AG04450 (cell line): ENCODE results near the gene LSM7. TPM values are rescaled to one million over a fixed set of nuclear protein-coding genes. Genes with fewer than 3 reads are reported as not detected.

Experiments
- CTCF ChIA-PET: fragments of 300-600, 350-600 bp; formaldehyde crosslinking; extraction: SDS; loops from one replicate; lab custom pipeline; 2022; ENCODE audit warnings: antibody characterized with exemption, inconsistent platforms; lab: Charles Lee
- POLR2A ChIA-PET: fragments of 350-600 bp; formaldehyde crosslinking; extraction: SDS; loops from one replicate; lab custom pipeline; 2021; ENCODE audit warnings: antibody characterized with exemption, inconsistent platforms; lab: Yijun Ruan, JAX
- DNase-seq: peaks from one replicate; pipeline ENCODE4 v3.0.0-alpha.2; 2011; ENCODE audit warnings: low read depth, low spot score
- H3K27ac ChIP-seq: one replicate; pipeline ENCODE4 v1.5.1; 2012; ENCODE audit warnings: low read depth, low read length, control low read depth
- H3K27me3 ChIP-seq: one replicate; pipeline ENCODE4 v1.6.0; 2012; ENCODE audit warnings: low read length; ENCODE audit not compliant: control insufficient read depth, insufficient read depth
- H3K4me3 ChIP-seq: 2 replicates; pipeline ENCODE4 v1.5.1; 2011; ENCODE audit warnings: mild to moderate bottlenecking, low read depth, low read length, control low read depth
- H3K9me3 ChIP-seq: 2 replicates; pipeline ENCODE4 v1.5.1; 2012; ENCODE audit warnings: low read length; ENCODE audit not compliant: control insufficient read depth, insufficient read depth
- CTCF ChIP-seq: IDR thresholded peaks from 2 replicates; pipeline ENCODE4 v1.5.1; 2011; ENCODE audit warnings: low read depth, low read length, control low read depth, inconsistent platforms
- polyA plus RNA-seq: library from polyadenylated mRNA; depleted of rRNA; stranded (reverse); fragments of >200 nt; gene quantifications from 2 replicates; pipeline ENCODE4 v1.2.3, GENCODE V29; 2011

LSM7 gene
- polyA plus RNA-seq, 1 experiment = 137 TPM

DNA sequence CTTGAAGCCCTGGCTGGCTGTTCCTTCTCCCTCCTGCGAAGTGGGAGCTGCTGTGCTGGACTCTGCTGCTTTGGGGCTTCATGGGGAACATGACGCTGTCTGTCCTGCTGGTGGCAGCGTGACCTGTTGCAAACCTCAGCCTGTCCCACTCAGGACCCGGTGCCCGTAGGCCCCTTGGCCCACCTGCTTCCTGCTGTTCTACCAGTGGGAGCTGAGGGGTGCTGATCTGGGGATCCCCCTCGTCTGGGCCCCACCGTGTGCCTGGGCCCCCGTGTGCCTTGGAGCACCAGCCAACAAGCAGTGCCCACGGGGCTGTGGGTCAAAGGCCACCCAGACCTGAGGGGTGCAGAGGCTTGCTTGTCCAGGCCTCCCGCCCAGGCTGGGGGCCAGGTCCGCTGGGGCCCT is 5.4 kb upstream of the LSM7 start:
- POLR2A ChIA-PET = no interaction called here
- CTCF ChIA-PET = interaction anchor here (0.6 kb wide), 1 partner anchor 40 kb away, joined by 3 read pairs; no protein-coding TSS in a partner anchor
- DNase-seq = no peak
- Histone ChIP-seq H3K4me3 (no peak overlapping the region), H3K27ac (no peak overlapping the region), H3K9me3 (peaks cover 17% of the 10 kb centered on the region), H3K27me3 (no peaks in the 10 kb centered on the region)
- TF ChIP-seq CTCF = no peak

- Histone ChIP-seq H3K27ac (no peak overlapping the region), H3K27me3 (no peaks in the 10 kb centered on the region), H3K9me3 (peaks cover 17% of the 10 kb centered on the region), H3K4me3 (no peak overlapping the region)
- DNase-seq = no peak
- CTCF ChIA-PET = interaction anchor here (0.6 kb wide), 1 partner anchor 41 kb away, joined by 3 read pairs; no protein-coding TSS in a partner anchor
- POLR2A ChIA-PET = no interaction called here
- TF ChIP-seq CTCF = no peak
These were observed 4.8 kb upstream of the LSM7 start for GRCh38 chr19:2333027-2333806.

DNA sequence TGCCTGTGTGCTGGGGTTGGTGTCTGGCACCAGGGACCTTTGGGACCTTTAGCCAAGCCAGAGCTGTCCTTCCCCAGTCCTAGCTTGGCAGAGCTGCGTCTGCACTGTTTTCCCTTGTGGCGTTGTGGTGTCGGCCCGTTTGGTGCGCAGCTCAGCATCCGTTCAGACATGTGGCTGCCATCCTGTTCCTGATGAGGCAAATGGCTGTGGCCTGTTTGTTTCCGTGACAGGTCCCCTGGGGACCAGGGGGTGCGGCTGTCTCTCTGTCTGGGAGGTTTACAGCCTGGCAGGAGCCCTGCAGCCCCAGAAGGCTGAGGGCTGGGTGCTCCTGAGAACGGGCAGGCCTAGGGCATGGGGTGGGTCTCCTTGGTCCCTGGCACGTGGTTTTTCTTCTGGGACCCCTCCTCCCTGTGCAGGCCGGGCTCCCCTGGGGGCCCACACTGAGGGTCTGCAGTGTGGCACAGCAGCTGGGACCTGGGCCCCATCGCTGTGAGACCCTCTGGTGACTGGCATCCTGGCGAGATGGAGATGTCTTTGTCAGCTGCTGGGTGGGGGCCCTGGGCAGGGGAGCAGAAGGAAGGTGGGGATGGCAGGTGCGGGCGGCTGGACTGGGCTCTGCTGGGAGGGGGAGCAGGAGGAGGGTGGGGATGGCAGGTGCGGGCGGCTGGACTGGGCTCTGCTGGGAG is 4.1 kb upstream of the LSM7 start:
- H3K4me3 ChIP-seq = no peak overlapping the region
- H3K9me3 ChIP-seq = peaks cover 17% of the 10 kb centered on the region
- no peak for DNase-seq
- H3K27ac ChIP-seq = no peak overlapping the region
- POLR2A ChIA-PET = no interaction called here
- no peak for TF ChIP-seq CTCF
- no peaks in the 10 kb centered on the region for H3K27me3 ChIP-seq
- CTCF ChIA-PET = no interaction called here

DNA sequence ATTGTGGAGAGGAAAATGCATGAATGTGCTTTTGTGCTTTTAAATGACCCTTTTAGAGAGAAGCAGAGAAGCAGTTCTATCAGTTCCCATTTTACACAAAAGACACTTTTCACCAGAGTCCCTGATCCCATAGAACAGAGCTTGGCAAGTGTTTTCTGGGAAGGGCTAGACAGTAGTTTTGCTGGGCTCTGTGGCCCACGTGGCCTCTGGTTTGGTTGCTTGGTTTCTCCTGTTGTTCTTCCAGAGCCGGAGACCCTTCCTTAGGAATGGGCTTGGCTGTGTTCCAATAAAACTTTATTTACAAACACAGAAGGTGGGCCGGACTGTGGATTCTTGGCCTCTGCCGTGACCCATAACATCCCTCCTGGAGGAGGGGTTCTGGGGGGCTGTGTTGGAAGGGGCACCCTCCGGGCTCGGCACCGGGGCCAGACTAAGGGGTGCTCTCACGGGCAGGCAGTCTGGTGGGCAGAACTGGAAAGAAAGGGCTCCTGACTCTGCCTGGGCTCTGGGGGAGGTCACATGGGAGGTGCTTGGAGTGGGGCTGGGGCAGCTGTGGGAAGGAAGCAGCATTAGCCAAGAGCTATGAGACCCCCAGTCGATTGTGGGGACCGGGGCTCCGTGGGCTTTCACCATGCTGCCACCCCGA is 3.3 kb upstream of the LSM7 start:
- H3K4me3 ChIP-seq = no peak overlapping the region
- H3K27ac ChIP-seq = no peak overlapping the region
- H3K27me3 ChIP-seq = no peaks in the 10 kb centered on the region
- DNase-seq = no peak
- ChIA-PET POLR2A (no interaction called here), CTCF (no interaction called here)
- peaks cover 17% of the 10 kb centered on the region for H3K9me3 ChIP-seq
- TF ChIP-seq CTCF = no peak
